ENCODE data around the gene GNLY.

The GNLY gene

GRCh38 chr2:85748039-85748734, 54.0 kb downstream of the GNLY start:
- no peak for FAIRE-seq
